Pulmonary artery endothelial cell (primary cell): ENCODE data around the gene ULBP1. TPM values are rescaled to one million over a fixed set of nuclear protein-coding genes. Genes with fewer than 3 reads are reported as not detected.
"Not testable (repeated sequence)": the region's sequence is repeated elsewhere in the genome, so short reads cannot be mapped to it uniquely, and the experiment has no call there.

ENCODE experiments used
- DNase-seq: peaks from one replicate; pipeline ENCODE4 v3.0.0-alpha.2; 2011; ENCODE audit warnings: low read depth, low spot score
- total RNA-seq: library from RNA; depleted of rRNA; stranded (reverse); fragments of >200 nt; gene quantifications from 2 replicates; pipeline ENCODE4 v1.2.3, GENCODE V29; 2014

The ULBP1 gene
- total RNA-seq, 1 donor from 2014 or later = 0.20 TPM

DNA sequence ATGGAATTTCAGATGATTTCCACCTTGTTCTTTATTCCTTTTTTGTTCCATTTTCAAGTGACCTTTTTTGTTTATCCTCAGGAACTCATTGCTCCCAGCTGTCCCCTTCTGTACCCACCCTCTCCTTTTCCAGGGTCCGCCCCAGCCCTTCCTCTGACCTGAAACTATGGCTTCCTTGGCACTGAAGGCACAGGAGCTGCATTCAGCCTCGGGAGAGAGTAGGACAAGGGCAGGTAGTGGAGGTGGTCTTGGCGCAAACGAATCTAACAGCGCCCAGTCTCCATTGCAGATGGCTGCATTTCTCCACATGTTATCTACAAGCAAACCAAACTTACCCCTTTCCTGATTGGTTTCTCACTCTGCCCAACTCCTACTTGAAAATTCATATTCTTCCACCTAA lies 30.7 kb upstream of the ULBP1 start:
- DNase-seq = no peak

DNA sequence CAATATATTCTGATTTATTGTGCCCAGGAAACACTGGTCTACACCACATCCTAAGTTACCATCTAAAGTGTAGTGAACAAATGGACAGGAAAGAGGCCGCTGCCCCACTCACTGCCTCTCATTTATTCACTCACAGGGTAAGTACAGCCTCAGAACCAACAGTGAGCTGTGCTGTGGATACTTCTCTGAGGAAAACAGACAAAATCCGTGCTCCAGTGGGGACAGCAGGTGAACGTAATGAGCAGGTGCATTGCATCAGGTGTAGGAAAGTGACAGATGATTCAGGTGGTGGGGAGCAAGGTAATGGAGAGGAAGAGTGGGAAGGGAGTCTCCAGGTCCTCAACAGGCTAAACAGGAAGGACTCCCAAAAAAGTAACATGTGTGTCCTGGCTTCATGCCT lies 30.3 kb upstream of the ULBP1 start:
- DNase-seq = no peak

DNA sequence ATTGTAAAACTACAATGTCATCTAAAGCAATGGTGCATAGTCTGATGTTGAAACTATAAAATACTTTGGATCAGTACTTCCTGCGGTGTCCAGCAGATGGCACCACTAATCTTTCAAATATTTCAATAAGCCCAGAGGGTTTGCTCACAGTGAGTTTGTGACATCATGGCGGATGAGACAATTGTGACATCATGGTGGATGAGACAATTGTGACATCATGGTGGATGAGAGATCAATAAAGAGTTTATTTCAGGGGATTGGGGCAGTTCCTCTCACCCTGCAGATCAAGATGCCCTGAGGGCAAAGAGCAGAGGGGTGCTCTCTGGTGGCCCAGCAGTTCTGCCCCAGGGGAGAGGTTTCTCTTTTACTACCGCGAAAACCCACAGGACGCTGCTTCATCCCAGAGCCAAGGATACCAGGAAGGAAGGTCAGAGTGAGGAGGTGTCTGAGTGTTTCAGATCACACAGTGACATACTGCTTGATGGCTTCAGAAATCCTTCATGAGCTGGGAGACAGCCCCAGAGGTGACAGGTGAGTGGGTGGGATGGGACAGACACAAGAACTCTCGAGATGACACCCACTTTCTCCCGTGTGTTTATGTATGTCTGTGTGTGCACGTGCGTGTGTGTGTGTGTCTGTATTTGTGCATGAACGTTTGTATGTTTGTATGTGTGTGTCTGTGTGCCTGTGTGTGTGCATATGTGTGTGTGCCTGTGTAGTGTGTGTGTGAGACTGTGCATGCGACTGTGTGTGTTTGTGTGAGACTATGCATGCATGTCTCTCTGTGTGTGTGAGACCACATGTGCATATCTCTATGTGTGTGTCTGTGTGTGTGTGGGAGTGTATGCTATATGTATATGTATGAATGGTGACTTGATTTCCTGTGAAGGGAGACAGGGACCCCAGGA lies 29.2 kb upstream of the ULBP1 start:
- DNase-seq = no peak

DNA sequence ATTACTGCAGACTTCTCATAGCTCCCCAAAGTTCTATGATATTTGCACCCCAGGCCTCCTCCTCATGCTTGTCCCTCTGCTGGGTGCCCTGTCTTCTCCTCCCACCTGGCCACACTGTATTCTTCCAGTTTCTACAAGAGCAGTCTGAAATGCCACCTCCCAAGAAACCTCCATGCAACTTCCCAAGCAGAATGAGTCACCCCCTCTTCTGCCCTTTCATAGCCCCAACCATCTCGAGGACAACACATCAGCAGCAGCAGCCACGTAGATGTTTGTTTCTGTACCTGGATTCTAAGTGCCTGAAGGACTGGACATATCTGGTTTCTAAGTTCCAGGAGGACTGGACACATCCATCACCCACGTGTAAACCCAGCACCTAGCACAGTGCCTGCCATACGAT lies 28.5 kb upstream of the ULBP1 start:
- DNase-seq = no peak

DNA sequence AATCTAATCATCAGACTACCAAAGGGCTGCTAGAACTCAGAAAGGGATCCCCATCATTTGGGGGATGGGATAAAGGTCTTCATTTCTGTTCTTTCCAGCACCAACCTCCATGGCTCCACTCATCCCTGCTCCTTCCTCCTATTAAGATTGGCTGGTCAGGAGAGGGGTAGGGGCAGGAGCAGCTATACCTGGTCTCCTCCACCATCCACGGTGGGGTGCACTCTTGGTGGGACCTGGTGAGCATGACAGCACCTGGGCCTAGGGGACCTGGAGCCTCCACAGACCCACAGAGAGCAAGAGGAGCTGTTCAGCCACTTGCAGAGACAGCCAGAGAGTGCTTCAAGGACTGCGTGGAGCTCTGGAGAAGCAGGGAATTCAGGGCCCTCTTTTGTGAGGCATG lies 28.1 kb upstream of the ULBP1 start:
- DNase-seq = no peak

DNA sequence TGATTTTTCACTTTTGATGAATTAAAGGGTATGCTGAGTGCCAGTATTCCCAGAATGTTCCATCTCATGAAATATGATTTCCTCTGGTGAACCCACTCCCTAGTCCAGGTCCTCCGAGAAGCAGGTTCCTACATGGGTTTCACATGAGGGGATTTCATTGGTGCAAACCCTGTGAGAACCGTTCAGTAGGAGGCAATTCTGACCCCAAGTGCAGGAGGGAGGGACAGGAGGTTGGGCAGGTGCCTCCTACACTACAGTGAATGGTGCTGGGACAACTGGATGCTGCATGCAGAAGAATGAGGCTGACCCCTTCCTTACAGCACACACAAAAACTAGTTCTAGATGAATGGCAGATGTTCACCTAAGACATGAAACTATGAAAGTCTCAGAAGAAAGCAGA lies 27.0 kb upstream of the ULBP1 start:
- no peak for DNase-seq

DNA sequence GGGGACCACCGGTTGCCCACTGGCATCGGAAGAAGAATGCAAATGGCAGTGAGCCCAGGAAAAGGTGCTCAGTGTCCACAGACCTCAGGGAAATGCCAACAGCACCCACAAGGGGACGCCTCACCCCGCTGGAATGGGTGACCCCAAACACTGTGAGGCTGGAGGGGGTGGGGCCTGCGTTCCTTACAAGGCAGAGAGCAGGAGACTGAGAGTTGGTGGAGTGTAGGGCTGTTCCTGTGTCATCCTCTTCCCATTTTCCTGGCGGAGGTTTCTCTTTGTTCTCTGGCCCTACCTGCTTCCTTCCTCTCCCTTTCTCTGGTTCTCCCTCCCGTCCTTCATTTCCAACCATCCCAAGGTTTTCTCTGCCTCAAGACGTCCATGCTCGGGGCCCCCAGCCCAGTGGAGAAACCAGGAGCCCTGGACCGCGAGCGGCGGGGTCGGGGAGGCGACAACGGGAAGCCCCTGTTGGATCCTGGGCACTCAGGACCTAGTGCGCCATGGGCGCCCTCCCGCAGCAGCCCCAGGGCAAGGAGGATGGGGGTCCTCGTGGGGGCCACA lies 25.7 kb upstream of the ULBP1 start:
- not testable (repeated sequence) for DNase-seq

DNA sequence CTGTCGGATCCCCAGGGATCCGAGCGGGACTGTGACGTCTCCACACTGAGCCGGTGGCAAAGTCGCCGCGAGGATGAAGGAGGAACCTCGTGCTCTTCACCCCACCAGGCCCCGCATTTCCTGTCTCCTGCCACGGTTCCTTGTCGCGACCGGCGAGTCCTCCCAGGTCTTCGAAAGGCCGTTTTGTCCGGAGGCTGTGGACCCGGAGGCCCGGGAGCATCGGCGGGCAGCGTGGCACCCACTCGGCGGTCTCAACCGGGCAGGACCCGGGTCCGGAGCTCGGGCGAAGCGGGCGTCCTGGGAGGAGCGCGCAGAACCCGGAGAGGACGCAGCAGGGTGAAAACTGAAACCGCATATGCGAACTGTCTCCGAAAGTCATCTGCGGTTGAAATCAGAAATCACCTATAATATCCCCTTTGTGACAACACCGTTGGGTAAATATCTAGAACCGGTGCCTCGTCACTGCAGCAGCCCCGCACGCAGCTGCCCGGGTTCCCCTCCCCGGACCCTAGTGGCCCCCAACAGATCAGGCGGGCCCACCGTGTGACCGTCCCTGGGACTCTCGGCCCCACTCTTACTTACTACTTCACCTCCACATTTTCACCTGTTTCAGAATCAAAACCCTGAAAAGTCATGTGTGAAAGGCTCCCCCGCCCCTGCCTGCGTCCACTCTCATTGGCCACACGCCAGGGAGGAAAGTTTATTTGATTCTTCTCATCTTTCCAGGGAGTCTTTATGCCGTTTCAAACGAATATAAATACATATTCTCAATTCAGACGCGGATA lies 25.0 kb upstream of the ULBP1 start:
- no peak for DNase-seq

DNA sequence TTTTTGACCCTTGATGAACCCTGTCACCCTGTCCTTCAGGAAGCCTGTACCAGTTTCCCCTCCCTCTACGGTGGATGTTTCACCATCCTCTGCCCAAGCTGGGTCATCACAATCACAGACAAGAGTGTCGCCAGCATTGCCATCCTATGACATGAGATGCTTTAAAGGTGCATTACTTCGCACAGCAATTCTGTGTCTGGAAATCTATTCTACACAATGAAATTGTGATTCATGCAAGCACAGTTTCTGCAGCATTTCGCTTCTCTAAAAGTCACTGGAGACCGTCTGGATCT lies 24.4 kb upstream of the ULBP1 start:
- no peak for DNase-seq

DNA sequence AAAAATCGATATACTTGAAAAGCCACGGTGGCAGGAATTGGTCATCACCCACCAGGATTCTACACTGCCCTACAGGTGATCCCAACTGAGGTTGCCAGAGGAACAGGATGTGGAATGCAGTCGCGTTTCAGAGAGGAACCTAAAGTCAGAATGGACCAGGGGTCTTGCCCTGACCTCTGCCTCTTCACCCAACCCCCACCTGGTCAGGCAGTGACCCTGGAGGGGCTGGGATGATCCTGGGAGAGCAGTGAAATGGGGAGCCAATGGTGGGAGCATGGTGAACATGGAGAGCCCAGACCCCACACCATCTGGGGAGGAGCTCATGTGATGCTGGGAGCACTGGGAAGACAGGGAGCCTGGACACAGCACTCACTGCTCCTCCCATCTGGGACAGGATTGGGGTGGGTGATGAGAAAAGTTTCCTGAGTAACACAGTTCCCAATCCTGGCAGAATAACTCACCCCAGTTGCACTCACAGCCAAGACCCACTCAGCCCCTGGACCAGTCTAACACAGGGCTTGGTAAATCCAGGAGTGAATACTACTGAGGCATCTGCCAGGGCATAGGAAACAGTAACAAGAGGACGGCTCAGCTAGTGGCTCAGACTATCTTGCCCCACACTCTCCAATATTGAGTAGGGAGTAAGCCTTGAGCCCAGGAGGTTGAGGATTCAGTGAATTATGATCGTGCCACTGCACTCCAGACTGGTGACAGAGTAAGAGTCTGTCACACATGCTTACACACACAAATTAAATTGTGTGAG lies 23.7 kb upstream of the ULBP1 start:
- DNase-seq = no peak

DNA sequence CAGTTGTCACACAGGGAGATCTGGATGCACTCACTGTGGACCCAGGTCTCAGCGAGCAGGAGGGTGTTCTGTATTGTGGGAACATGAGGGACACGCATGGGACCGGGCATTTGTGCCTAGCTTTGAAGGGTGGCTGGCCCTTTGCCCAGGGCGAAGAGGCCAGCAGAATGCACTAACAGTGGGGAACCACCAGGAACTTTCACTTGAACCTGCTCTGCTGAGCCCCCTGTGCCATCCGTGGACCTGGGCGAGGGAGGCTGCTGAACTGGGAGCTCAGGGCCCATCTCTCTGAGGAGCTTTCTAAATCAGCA lies 23.1 kb upstream of the ULBP1 start:
- no peak for DNase-seq

DNA sequence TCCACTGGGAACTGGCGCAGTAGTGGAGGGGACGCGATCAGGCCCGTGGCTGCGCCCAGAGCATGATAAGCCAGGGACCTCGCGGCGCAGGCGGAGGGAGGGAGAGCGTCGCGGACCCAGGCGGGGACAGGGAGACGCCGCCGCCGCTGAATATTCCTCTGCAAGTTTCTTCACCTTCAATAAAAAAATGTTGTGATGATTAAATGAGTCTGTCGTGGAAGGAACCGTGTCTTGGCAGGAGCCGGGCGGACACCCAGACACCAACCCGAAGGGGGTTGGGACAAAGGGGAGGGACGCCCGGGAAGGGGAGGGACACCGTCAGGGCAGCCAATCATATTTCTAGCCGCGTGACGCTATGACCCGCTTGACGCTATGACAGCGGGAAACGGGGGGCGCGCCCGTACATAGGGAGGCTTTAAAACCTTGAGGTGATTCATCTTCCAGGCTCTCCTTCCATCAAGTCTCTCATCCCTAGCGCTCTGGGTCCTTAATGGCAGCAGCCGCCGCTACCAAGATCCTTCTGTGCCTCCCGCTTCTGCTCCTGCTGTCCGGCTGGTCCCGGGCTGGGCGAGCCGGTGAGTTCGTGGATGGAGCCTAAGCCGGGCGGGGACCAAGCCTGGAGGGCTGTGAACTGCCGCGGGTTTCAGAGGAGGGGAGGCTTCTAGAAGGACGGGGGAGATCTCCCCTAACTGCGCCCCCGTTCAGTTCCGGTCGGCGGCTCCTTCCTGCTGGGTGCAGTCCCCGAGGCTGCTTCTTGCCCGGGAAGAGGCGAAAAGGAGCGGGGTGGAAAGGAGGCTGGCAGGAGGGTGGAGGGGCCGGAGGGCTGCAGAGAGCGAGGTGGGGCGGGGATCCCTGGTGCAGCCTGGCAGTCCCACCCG lies 21.9 kb upstream of the ULBP1 start, which contains the start of gene ULBP2:
Gene ULBP2 (plus strand): TSS at position 432 of the 878 bp plus-strand sequence. CDS start 59 bp downstream, at position 491.
- DNase-seq = peak; percentile 91

DNA sequence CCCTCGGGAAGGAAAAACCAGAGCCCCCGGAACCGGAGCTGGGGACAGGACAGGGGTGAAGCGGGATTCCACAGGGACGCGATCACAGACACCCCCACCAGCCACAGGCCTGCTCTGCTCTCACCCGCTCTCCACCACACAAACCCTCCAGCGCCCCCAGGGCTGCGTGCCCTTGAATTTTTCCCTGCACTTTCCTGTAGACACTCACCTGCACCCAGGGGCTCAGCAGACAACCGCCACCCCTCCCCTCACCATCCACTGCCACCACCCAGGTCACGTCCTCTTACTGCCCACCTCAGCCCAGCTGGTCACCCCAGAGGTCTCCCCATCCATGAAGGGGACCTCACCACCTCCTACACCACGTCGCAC lies 21.3 kb upstream of the ULBP1 start:
- DNase-seq = no peak

DNA sequence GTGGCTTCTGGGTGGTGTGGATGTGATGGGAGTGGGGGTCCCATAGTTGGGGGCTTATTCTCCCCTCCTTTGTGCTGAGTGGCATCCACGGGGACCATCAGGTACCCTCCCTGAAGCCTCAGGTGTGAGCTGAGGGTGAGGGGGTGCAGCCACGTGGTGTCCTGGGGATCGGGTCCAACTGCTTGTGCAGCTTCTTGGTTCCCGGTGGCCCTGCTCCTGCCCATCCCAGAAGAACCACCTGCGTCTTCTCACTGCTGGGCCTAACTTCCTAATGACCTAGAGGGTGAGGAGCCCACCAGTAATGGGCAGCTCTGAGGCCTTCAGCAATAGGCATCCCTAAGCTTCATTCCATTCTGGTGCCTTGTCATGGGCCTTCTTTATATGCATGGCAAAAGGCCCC lies 20.4 kb upstream of the ULBP1 start:
- not testable (repeated sequence) for DNase-seq

DNA sequence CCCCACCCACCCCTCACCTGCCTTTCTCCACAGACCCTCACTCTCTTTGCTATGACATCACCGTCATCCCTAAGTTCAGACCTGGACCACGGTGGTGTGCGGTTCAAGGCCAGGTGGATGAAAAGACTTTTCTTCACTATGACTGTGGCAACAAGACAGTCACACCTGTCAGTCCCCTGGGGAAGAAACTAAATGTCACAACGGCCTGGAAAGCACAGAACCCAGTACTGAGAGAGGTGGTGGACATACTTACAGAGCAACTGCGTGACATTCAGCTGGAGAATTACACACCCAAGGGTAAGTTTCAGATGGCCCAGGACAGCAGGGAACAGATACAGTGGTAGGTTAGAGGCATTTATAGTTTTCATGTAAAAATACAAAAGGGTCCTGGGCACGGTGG lies 18.5 kb upstream of the ULBP1 start:
- not testable (repeated sequence) for DNase-seq

DNA sequence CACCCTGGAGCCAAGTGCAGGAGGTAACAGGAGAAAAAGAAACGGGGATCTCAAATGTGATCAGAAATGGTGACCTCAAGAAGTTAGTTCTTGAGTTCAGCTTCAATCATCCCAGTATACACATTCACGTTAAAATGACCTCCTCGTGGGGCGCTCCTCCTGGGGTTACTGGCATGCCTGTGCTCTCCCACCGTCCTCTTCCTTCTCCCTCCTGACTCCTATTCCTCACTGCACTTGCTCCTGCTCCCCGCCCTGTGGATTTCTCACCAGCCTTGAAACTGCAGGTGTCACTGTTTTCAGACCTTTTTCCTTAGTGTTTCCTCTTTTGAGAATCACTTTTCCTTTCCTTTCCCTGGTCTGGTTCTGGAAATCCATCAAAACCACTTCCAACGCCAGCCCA lies 17.1 kb upstream of the ULBP1 start:
- not testable (repeated sequence) for DNase-seq

DNA sequence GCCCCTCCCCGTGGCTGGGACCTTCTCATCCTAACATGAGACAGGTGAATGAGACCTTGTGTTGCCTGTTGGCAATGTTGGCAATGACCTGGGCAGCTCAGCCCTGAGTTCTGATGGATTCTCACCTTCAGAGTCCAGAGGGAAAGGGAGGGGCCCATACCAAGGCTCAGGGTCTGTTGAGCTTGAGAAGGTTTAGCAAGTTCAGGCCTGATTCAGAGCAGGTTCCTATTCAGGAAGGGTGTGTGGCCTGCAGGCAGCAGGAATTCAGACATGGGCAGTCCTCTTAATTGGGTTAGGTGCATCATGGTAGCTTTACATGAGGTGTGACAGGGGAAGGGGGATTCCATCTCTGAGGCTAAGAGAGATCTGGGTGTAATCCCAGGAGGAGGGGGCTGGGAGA lies 16.2 kb upstream of the ULBP1 start:
- DNase-seq = not testable (repeated sequence)

DNA sequence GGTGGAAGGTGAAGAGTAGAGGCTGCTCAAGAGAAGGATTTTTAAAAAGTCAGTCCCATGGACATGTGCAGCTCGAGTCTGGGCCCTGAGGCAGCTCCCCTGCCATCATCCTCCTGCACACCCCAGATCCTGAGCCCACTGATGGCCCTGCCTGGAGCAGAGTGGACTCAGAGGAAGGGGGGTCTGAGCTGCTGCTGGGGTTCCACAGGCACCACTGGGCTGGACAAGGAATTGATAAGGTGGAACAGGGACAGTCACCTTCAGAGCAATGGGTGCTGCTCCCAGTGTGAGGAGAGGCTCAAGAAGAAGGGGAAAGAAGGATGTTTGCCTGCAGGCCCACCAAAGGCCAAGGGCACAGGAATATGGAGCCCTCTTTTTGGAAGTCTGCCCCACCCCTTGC lies 15.7 kb upstream of the ULBP1 start:
- no peak for DNase-seq

DNA sequence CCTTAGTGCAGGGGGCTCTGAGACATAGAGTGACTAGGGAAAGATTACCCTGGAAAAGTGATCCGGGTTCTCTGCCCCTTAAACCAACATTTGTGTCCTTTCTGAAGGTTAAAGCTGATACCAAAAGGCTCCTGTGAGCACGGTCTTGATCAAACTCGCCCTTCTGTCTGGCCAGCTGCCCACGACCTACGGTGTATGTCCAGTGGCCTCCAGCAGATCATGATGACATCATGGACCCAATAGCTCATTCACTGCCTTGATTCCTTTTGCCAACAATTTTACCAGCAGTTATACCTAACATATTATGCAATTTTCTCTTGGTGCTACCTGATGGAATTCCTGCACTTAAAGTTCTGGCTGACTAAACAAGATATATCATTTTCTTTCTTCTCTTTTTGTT lies 15.1 kb upstream of the ULBP1 start:
- no peak for DNase-seq

DNA sequence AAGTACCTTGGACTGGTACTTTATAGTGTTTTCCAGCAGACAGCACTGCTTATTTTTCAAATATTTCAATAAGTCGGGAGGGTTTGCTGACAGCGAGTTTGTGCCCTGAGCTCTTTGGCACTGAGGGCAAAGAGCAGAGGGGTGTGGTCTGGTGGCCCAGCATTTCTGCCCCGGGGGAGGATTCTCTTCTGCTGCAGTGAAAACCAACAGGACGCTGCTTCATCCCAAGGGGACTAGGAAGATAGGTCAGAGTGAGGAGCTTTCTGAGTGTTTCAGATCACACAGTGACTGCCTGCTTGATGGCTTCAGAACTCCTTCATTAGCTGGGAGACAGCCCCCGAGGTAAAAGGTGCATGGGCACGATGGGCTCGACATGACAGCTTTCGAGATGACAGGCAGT lies 13.3 kb upstream of the ULBP1 start:
- DNase-seq = no peak

DNA sequence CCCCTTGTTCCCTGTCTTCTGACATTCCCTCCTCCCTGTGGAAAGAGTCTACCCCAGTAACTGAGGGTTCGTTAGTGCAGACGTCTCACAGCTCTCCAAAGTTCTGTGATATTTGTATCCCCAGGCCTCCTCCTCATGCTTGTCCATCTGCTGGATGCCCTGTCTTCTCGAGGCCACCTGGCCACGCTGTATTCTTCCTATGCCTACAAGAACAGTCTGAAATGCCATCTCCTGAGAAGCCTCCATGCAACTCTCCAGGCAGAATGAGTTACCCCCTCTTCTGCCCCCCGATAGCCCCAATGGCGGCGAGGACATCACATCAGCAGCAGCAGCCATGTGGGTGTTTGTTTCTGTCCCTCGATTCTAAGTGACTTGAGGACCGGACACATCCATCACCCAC lies 12.6 kb upstream of the ULBP1 start:
- no peak for DNase-seq
